GM20000 (cell line): ENCODE results near the gene GRAP2.

Experiments
- DNase-seq: peaks from one replicate; pipeline ENCODE4 v3.0.0; 2012; ENCODE audit warnings: low spot score
- CTCF ChIP-seq: IDR thresholded peaks from 2 replicates; pipeline ENCODE4 v1.5.1; 2012; ENCODE audit warnings: mild to moderate bottlenecking, control low read depth; ENCODE audit errors: extremely low read depth, missing control alignments

GRAP2 gene

GRCh38 chr22:40000171-40000570, 99.3 kb downstream of the GRAP2 start:
- DNase-seq, result no peak
- TF ChIP-seq CTCF, result no peak

GRCh38 chr22:40001106-40001505, 100.2 kb downstream of the GRAP2 start:
- DNase-seq, result no peak
- no peak for TF ChIP-seq CTCF

GRCh38 chr22:40001800-40002577, 101.1 kb downstream of the GRAP2 start:
- DNase-seq, result no peak
- no peak for TF ChIP-seq CTCF

GRCh38 chr22:40002935-40003715, 102.2 kb downstream of the GRAP2 start:
- no peak for TF ChIP-seq CTCF
- DNase-seq, result no peak

GRCh38 chr22:40004836-40005235, 104.0 kb downstream of the GRAP2 start:
- DNase-seq, result no peak
- TF ChIP-seq CTCF, result no peak

GRCh38 chr22:40006641-40007040, 105.8 kb downstream of the GRAP2 start:
- DNase-seq, result no peak
- TF ChIP-seq CTCF, result no peak
